Stimulated activated naive CD4-positive, alpha-beta T cell treated with Interleukin-2 at 50 U/mL for 16 hours (primary cell): Measurements from ENCODE around the gene LLGL2.

Experiments
- DNase-seq: peaks from one replicate; lab custom pipeline; 2025; lab: John Stamatoyannopoulos, UW

LLGL2 gene

GRCh38 chr17:75550139-75550465, 24.6 kb downstream of the LLGL2 start:
- DNase-seq: no peak

GRCh38 chr17:75551266-75551665, 25.8 kb downstream of the LLGL2 start:
- no peak for DNase-seq

GRCh38 chr17:75552425-75553294, 27.2 kb downstream of the LLGL2 start:
- DNase-seq: no peak

GRCh38 chr17:75553295-75554110, 28.0 kb downstream of the LLGL2 start:
- DNase-seq: no peak

- no peak for DNase-seq
Observed at GRCh38 chr17:75555679-75556153, 30.2 kb downstream of the LLGL2 start.

GRCh38 chr17:75557075-75557851, 31.8 kb downstream of the LLGL2 start:
- DNase-seq: no peak

- DNase-seq: no peak
Observed at GRCh38 chr17:75557852-75558665, 32.6 kb downstream of the LLGL2 start.

- DNase-seq: no peak
Observed at GRCh38 chr17:75558666-75559530, 33.4 kb downstream of the LLGL2 start.

- no peak for DNase-seq
Observed at GRCh38 chr17:75559958-75560533, 34.5 kb downstream of the LLGL2 start.

- DNase-seq: no peak
Observed at GRCh38 chr17:75561927-75562603, 36.6 kb downstream of the LLGL2 start.

GRCh38 chr17:75563063-75563758, 37.7 kb downstream of the LLGL2 start:
- DNase-seq: no peak

GRCh38 chr17:75564195-75564594, 38.7 kb downstream of the LLGL2 start:
- DNase-seq: no peak

GRCh38 chr17:75565066-75565465, 39.6 kb downstream of the LLGL2 start:
- DNase-seq: no peak

- DNase-seq: no peak
Observed at GRCh38 chr17:75565618-75566017, 40.1 kb downstream of the LLGL2 start.

- no peak for DNase-seq
Observed at GRCh38 chr17:75566416-75566815, 40.9 kb downstream of the LLGL2 start.

- no peak for DNase-seq
Observed at GRCh38 chr17:75566834-75567233, 41.3 kb downstream of the LLGL2 start.

- DNase-seq: no peak
Observed at GRCh38 chr17:75568412-75569255, 43.1 kb downstream of the LLGL2 start.
